WTC11 (cell line): ENCODE results near the gene NOTCH4. TPM values are rescaled to one million over a fixed set of nuclear protein-coding genes. Genes with fewer than 3 reads are reported as not detected.

Experiments used
- ATAC-seq: fragments of 200-7000 bp; cut with Tn5 transposase; 2 replicates; pipeline ENCODE4 v1.10.0; 2021; ENCODE audit warnings: mild to moderate bottlenecking, moderate library complexity
- CTCF ChIA-PET: fragments of 300-600 bp; sonication (Branson Sonifier 250); formaldehyde crosslinking; loops from one replicate; lab custom pipeline; 2021; ENCODE audit warnings: antibody characterized with exemption; lab: Charles Lee
- POLR2A ChIA-PET: fragments of 350-600 bp; sonication (Branson Sonifier 250); formaldehyde crosslinking; loops from one replicate; lab custom pipeline; 2021; ENCODE audit warnings: antibody characterized with exemption; lab: Charles Lee
- DNase-seq: peaks from one replicate; pipeline ENCODE4 v3.0.0; 2021; ENCODE audit warnings: low spot score
- H3K27ac Mint-ChIP-seq: 2 replicates; pipeline ENCODE4 v1.8.0; 2021; ENCODE audit warnings: mixed read lengths
- H3K27me3 Mint-ChIP-seq: 2 replicates; pipeline ENCODE4 v1.8.0; 2021; ENCODE audit warnings: low read depth, mild to moderate bottlenecking, moderate library complexity, mixed read lengths
- H3K36me3 Mint-ChIP-seq: 2 replicates; pipeline ENCODE4 v1.8.0; 2021; ENCODE audit warnings: mixed read lengths
- H3K4me1 Mint-ChIP-seq: 2 replicates; pipeline ENCODE4 v1.8.0; 2022; ENCODE audit warnings: mixed read lengths
- H3K4me3 Mint-ChIP-seq: 2 replicates; pipeline ENCODE4 v1.8.0; 2021; ENCODE audit warnings: mild to moderate bottlenecking, moderate library complexity, mixed read lengths
- H3K9me3 Mint-ChIP-seq: 2 replicates; pipeline ENCODE4 v1.8.0; 2021; ENCODE audit warnings: mixed read lengths
- AFF4 ChIP-seq: sonication (generic); formaldehyde crosslinking; IDR thresholded peaks from 2 replicates; pipeline ENCODE4 v1.8.1; 2023; ENCODE audit warnings: mild to moderate bottlenecking, missing genetic modification reagents, borderline replicate concordance
- AR ChIP-seq: fragments of 250-450 bp; sonication (Bioruptor Pico); IDR thresholded peaks from 2 replicates; pipeline ENCODE4 v1.9.0; 2021; ENCODE audit warnings: mild to moderate bottlenecking
- ATF2 ChIP-seq: sonication (generic); formaldehyde crosslinking; IDR thresholded peaks from 2 replicates; pipeline ENCODE4 v1.8.1; 2022; ENCODE audit warnings: low read depth, missing genetic modification reagents, borderline replicate concordance
- E2F5 ChIP-seq: sonication (generic); formaldehyde crosslinking; IDR thresholded peaks from 2 replicates; pipeline ENCODE4 v1.8.1; 2022; ENCODE audit warnings: mild to moderate bottlenecking, moderate library complexity, missing genetic modification reagents
- FOXP1 ChIP-seq: sonication (generic); formaldehyde crosslinking; IDR thresholded peaks from 2 replicates; pipeline ENCODE4 v1.8.0; 2022; ENCODE audit warnings: missing genetic modification reagents, mild to moderate bottlenecking, moderate library complexity, borderline replicate concordance
- GABPB1 ChIP-seq: sonication (generic); formaldehyde crosslinking; IDR thresholded peaks from 2 replicates; pipeline ENCODE4 v1.8.1; 2023; ENCODE audit warnings: mild to moderate bottlenecking, missing genetic modification reagents
- GTF2I ChIP-seq: fragments of 250-450 bp; sonication (Bioruptor Pico); conservative IDR thresholded peaks from 2 replicates; pipeline ENCODE4 v1.4.0; 2021; ENCODE audit warnings: mild to moderate bottlenecking
- IRF2 ChIP-seq: sonication (generic); formaldehyde crosslinking; IDR thresholded peaks from 2 replicates; pipeline ENCODE4 v1.8.0; 2022; ENCODE audit warnings: low read depth, missing genetic modification reagents, borderline replicate concordance
- MXD4 ChIP-seq: fragments of 250-450 bp; sonication (Bioruptor Pico); IDR thresholded peaks from 2 replicates; pipeline ENCODE4 v1.8.0; 2021; ENCODE audit warnings: mild to moderate bottlenecking, moderate library complexity, borderline replicate concordance
- NFE2L1 ChIP-seq: sonication (generic); formaldehyde crosslinking; IDR thresholded peaks from 2 replicates; pipeline ENCODE4 v1.8.1; 2023; ENCODE audit warnings: missing genetic modification reagents
- NR1H2 ChIP-seq: sonication (generic); formaldehyde crosslinking; IDR thresholded peaks from 2 replicates; pipeline ENCODE4 v1.9.0; 2021; ENCODE audit warnings: mild to moderate bottlenecking, moderate library complexity, missing genetic modification reagents
- TCF7 ChIP-seq: sonication (generic); formaldehyde crosslinking; IDR thresholded peaks from 2 replicates; pipeline ENCODE4 v1.8.0; 2022; ENCODE audit warnings: mild to moderate bottlenecking, low read depth, missing genetic modification reagents, moderate library complexity
- TEAD4 ChIP-seq: sonication (generic); formaldehyde crosslinking; IDR thresholded peaks from 2 replicates; pipeline ENCODE4 v1.8.0; 2022; ENCODE audit warnings: mild to moderate bottlenecking, missing genetic modification reagents
- ZNF512 ChIP-seq: sonication (generic); formaldehyde crosslinking; IDR thresholded peaks from 2 replicates; pipeline ENCODE4 v1.8.1; 2022; ENCODE audit warnings: missing genetic modification reagents, borderline replicate concordance
- total RNA-seq: library from RNA; stranded (reverse); gene quantifications from 3 replicates; pipeline ENCODE4 v1.2.3, GENCODE V29; 2021

The NOTCH4 gene
- total RNA-seq, 1 experiment from 2014 or later = 2.6 TPM

- H3K4me3 Mint-ChIP-seq = no peak overlapping the region
- H3K27ac Mint-ChIP-seq = no peak overlapping the region
- no peaks in the 10 kb centered on the region for H3K4me1 Mint-ChIP-seq
- H3K27me3 Mint-ChIP-seq = peaks cover 4% of the 10 kb centered on the region; the same call in 1 of the 2 replicates
- no peaks in the 10 kb centered on the region for H3K36me3 Mint-ChIP-seq
- ATAC-seq (no peak), DNase-seq (no peak)
- ChIA-PET POLR2A (interaction anchor here (1.0 kb wide), 1 partner anchor 9 kb away, joined by 3 read pairs; no protein-coding TSS in a partner anchor), CTCF (no interaction called here)
- no peak for TF ChIP-seq ATF2
- no peak for TF ChIP-seq IRF2
- no peak for TF ChIP-seq E2F5 (CRISPR knock-in tag)
- no peak for TF ChIP-seq NFE2L1 (CRISPR knock-in tag)
- no peak for TF ChIP-seq NR1H2 (CRISPR knock-in tag)
- TF ChIP-seq TCF7 (CRISPR knock-in tag) = no peak
- TF ChIP-seq AFF4 (CRISPR knock-in tag) = no peak
- TF ChIP-seq TEAD4 (CRISPR knock-in tag) = no peak
- no peak for TF ChIP-seq ZNF512
- TF ChIP-seq AR (CRISPR knock-in tag) = no peak
- TF ChIP-seq MXD4 (CRISPR knock-in tag) = no peak
- no peak for TF ChIP-seq GABPB1 (CRISPR knock-in tag)
- H3K9me3 Mint-ChIP-seq = peaks cover 7% of the 10 kb centered on the region; the same call in 1 of the 2 replicates
Measured at GRCh38 chr6:32204268-32204715, 19.6 kb downstream of the NOTCH4 start.

GRCh38 chr6:32203426-32204267, 20.2 kb downstream of the NOTCH4 start:
- POLR2A ChIA-PET = no interaction called here
- peaks cover 6% of the 10 kb centered on the region for H3K27me3 Mint-ChIP-seq
- DNase-seq (no peak), ATAC-seq (no peak)
- no peak overlapping the region for H3K4me3 Mint-ChIP-seq
- CTCF ChIA-PET = interaction anchor here (0.7 kb wide), 1 partner anchor 988 kb away, joined by 3 read pairs; the partner anchor contains the start of gene COL11A2
- 0 out of 2 replicates have a peak, but pooled peaks have one; percentile 28 for TF ChIP-seq FOXP1 (CRISPR knock-in tag)
- no peak for TF ChIP-seq GTF2I (CRISPR knock-in tag)
- H3K27ac Mint-ChIP-seq = no peak overlapping the region
- no peaks in the 10 kb centered on the region for H3K36me3 Mint-ChIP-seq
- peaks cover 7% of the 10 kb centered on the region; the same call in 1 of the 2 replicates for H3K9me3 Mint-ChIP-seq
- no peaks in the 10 kb centered on the region for H3K4me1 Mint-ChIP-seq
